ENCODE measurements around the gene IGIP. TPM values are rescaled to one million over a fixed set of nuclear protein-coding genes. Genes with fewer than 3 reads are reported as not detected.

Gene IGIP
- total RNA-seq, 1 experiment from 2014 or later: 1.7 TPM

- TF ChIP-seq, protein P1, sequence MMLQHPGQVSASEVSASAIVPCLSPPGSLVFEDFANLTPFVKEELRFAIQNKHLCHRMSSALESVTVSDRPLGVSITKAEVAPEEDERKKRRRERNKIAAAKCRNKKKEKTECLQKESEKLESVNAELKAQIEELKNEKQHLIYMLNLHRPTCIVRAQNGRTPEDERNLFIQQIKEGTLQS (CRISPR knock-in tag; conservative IDR thresholded peaks at IDR 0.05): no peak
- TF ChIP-seq ZNF425 (CRISPR knock-in tag; conservative IDR thresholded peaks at IDR 0.05) (no peak), ZSCAN18 (CRISPR knock-in tag; IDR thresholded peaks at IDR 0.05) (no peak), ERG (CRISPR knock-in tag; IDR thresholded peaks at IDR 0.05) (no peak), NFATC4 (CRISPR knock-in tag; IDR thresholded peaks at IDR 0.05) (no peak), NR3C1 (CRISPR knock-in tag; conservative IDR thresholded peaks at IDR 0.05; ENCODE audit: low read depth) (no peak), JUN (CRISPR knock-in tag; IDR thresholded peaks at IDR 0.05) (no peak), NFE2L1 (CRISPR knock-in tag; IDR thresholded peaks at IDR 0.05) (no peak), ZNF219 (CRISPR knock-in tag; IDR thresholded peaks at IDR 0.05; ENCODE audit: borderline replicate concordance) (no peak), ZNF423 (CRISPR knock-in tag; IDR thresholded peaks at IDR 0.05) (no peak)
- TF ChIP-seq, protein P2, sequence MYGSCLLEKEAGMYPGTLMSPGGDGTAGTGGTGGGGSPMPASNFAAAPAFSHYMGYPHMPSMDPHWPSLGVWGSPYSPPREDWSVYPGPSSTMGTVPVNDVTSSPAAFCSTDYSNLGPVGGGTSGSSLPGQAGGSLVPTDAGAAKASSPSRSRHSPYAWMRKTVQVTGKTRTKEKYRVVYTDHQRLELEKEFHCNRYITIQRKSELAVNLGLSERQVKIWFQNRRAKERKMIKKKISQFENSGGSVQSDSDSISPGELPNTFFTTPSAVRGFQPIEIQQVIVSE (CRISPR knock-in tag; IDR thresholded peaks at IDR 0.05; ENCODE audit: borderline replicate concordance): no peak
- TF ChIP-seq, protein P3, sequence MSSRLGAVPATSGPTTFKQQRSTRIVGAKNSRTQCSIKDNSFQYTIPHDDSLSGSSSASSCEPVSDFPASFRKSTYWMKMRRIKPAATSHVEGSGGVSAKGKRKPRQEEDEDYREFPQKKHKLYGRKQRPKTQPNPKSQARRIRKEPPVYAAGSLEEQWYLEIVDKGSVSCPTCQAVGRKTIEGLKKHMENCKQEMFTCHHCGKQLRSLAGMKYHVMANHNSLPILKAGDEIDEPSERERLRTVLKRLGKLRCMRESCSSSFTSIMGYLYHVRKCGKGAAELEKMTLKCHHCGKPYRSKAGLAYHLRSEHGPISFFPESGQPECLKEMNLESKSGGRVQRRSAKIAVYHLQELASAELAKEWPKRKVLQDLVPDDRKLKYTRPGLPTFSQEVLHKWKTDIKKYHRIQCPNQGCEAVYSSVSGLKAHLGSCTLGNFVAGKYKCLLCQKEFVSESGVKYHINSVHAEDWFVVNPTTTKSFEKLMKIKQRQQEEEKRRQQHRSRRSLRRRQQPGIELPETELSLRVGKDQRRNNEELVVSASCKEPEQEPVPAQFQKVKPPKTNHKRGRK (CRISPR knock-in tag; IDR thresholded peaks at IDR 0.05; ENCODE audit: borderline replicate concordance): no peak
Measured at GRCh38 chr5:140162781-140163180, 37.0 kb downstream of the IGIP start (continued).

DNA sequence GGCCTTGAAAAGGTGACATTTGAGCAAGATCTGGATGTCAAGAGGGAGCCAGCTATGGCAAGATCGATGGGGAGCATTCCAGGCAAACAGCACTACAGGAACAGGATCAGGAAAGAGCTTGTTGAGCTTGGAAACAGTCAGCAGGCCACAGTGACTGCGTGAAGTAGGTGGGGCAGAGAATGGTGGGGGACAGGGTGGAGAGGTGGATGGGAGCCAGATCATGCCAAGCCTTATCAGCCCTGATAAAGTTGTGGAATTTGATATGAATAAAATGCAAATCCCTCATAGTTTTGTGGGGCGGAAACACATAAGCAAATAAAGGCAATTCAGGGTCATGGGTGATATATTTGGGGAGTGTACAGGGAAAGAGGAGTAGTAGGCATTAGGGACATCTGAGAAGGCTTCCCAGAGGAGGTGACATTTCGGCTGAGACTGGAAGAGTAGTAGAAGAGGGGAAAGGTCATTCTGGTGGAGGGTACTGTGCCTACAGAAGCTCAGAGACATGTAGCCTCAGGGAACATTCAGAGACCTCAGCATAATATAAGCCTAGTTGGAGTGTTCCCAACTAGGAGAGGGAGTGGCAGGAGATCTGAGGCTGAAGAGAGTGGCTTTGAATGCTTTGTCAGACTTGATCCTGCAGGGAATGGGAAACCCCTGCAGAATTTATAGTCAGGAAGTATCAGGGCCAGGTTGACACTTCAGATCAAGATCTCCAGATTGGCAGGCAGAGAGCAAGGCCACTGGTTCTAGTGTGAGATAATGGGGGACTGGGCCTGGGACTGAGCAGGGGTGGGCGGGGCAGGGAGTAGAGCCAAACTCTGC, 39.6 kb downstream of the IGIP start:
- Mint-ChIP-seq H3K36me3 (no peaks in the 10 kb centered on the region), H3K27ac (no peak overlapping the region), H3K9me3 (no peaks in the 10 kb centered on the region), H3K4me3 (no peak overlapping the region), H3K27me3 (ENCODE audit: low read depth) (peaks cover 8% of the 10 kb centered on the region), H3K4me1 (peaks cover 14% of the 10 kb centered on the region)
- no peak for DNase-seq (ENCODE audit: low spot score)
- POLR2A ChIA-PET: no interaction called here
- no peak for ATAC-seq
- CTCF ChIA-PET: interaction anchor here (1.1 to 1.4 kb wide), 4 partner anchors 9 to 197 kb away, joined by 3 to 5 read pairs (median 3); partner anchors contain the start of gene CYSTM1
- TF ChIP-seq MYBL2 (CRISPR knock-in tag; IDR thresholded peaks at IDR 0.05) (no peak), ARID4B (CRISPR knock-in tag; IDR thresholded peaks at IDR 0.05; ENCODE audit: borderline replicate concordance) (no peak), ETV6 (CRISPR knock-in tag; IDR thresholded peaks at IDR 0.05) (no peak)
- TF ChIP-seq, protein P3 (CRISPR knock-in tag; IDR thresholded peaks at IDR 0.05; ENCODE audit: borderline replicate concordance): no peak

All from WTC11 (cell line).